ENCODE data around the gene AGAP2.

DNA sequence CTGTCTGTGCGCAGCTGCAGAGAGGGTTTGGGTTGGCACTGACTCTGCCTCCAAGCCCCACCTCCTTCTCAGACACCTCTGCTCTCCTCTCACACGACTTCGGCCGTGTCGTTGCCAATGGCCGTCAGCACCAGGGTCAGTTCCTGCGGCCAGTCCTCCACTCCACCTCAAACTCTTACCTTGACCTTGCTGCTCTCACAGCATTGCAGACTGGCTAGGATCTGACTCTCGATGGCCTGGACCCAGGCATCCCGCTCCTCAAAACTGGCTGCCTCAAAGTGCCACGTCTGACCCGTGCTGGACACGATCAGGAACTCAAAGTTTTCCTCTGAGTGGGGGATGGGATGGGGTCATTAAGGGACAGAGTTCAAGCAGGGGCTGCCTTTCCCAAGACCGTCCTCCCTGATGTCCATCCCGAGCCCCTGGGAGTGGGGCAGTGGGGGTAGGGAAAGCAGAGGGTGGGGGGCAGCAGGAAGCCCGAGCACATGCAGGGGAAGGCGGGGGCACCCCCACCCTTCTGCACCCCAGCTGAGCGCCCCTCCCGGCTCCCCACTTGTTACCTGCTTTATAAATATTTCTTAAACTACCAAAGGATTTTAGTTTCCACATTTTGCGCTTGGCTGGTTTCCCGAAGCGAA, 10.7 kb downstream of the AGAP2 start:
- TF ChIP-seq EP300 (IDR thresholded peaks at IDR 0.05; ENCODE audit: low read length), result no peak
- no peak for TF ChIP-seq L3MBTL2 (IDR thresholded peaks at IDR 0.05)
- TF ChIP-seq ZHX1 (conservative IDR thresholded peaks at IDR 0.05; ENCODE audit: low read length), result no peak
- TF ChIP-seq CTCF (IDR thresholded peaks at IDR 0.05 in 2 of 3, conservative IDR thresholded peaks at IDR 0.05 in 1 of 3; ENCODE audit: insufficient read depth in 2 of 3, low read depth in 1 of 3, low read length in 3 of 3), result no peak
- TF ChIP-seq ZNF174 (CRISPR knock-in tag; IDR thresholded peaks at IDR 0.05), result no peak
